Stimulated activated CD4-positive, alpha-beta T cell treated with anti-CD3 and anti-CD28 coated beads, Interleukin-12 subunit alpha, Interleukin-12 subunit beta, amount 100 ng/mL, for 48 hours (primary cell): ENCODE data around the gene HSFX1.

ENCODE experiments used
- DNase-seq, 3 donors: peaks; one replicate each; pipeline ENCODE4 v3.0.0-alpha.2; 2020; ENCODE audit warnings: low read depth in 2 of 3, low spot score in 1 of 3

Gene HSFX1

DNA sequence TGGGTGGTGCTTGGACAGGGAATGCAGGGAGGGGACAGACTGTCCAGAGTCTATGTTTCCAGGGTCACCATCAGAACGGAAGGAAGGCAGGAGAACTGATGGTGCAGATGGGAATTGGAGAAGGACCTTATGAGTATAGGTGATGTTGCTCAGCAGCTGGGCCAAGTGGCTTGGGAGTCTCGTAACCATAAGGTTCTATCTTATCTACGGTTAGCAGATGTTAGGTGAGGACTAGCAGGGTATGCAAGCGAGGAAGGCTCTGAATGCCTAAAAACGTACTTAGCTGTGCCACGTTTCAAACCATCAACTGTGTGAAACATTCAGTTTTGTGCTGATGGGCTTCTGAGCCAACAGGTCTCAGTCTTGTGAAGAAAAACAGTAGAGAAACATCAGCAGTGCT is 30.2 kb downstream of the HSFX1 start:
- no peak for DNase-seq

DNA sequence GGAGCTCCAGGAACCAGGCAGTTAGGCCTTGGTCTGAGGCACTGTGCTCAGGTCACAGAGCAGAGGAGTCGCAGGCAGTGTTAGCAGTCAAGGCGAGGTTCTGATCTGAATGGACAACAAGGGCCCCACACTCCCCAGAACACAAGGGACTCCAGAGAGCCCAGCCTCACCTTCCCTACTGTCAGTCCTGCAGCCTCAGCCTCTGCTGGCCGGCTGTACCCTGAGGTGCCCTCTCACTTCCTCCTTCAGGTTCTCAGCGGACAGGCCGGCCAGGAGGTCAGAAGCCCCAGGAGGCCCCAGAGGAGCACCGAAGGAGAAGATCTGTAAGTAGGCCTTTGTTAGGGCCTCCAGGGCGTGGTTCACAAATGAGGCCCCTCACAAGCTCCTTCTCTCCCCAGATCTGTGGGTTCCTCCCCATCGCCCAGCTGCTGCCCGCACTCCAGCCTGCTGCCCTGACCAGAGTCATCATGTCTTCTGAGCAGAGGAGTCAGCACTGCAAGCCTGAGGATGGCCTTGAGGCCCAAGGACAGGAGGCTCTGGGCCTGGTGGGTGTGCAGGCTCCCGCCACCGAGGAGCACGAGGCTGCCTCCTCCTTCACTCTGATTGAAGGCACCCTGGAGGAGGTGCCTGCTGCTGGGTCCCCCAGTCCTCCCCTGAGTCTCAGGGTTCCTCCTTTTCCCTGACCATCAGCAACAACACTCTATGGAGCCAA is 34.0 kb downstream of the HSFX1 start:
- DNase-seq, result no peak

DNA sequence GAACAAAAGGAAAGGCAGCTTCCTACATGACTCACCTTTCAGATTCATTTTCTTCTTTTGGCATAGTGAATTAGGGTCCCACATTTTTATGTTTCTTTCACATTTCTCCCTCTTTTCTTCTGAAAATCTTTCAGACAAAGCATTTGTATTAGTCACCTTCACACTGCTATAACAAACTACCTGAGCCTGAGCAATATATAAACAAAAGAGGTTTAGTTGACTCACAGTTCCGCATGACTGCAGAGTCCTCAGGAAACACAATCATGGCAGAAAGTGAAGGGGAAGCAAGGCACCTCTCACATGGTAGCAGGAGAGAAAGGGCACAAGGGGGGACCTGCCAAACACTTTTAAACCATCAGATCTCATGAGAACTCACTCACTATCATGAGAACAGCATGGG is 44.8 kb downstream of the HSFX1 start:
- DNase-seq, result no peak

- DNase-seq, result no peak
Observed at GRCh38 chrX:149819371-149819770, 45.5 kb downstream of the HSFX1 start.

GRCh38 chrX:149825424-149825823 is 51.6 kb downstream of the HSFX1 start:
- DNase-seq, result peak in 2 of 3 donors; percentile 35 to 45
